Neural cell (in vitro differentiated cells): Measurements from ENCODE around the gene RET. TPM values are rescaled to one million over a fixed set of nuclear protein-coding genes. Genes with fewer than 3 reads are reported as not detected.

Experiments
- H2AFZ ChIP-seq: fragments of 200-600, 300-800 bp; sonication (generic), shearing (Covaris generic); 2 replicates; pipeline ENCODE4 v1.6.0; 2014; ENCODE audit warnings: low read depth, mild to moderate bottlenecking, antibody characterized with exemption, low read length, moderate library complexity
- H3F3A ChIP-seq: fragments of 200-600 bp; shearing (Covaris generic); 2 replicates; pipeline ENCODE4 v1.6.1; 2016; ENCODE audit warnings: mild to moderate bottlenecking, moderate library complexity, mixed read lengths, antibody characterized with exemption, low read length; ENCODE audit not compliant: insufficient read depth, poor library complexity, severe bottlenecking
- H3K27ac ChIP-seq: fragments of 200-600, 300-800 bp; sonication (generic), shearing (Covaris generic); 2 replicates; pipeline ENCODE4 v1.5.1; 2014; ENCODE audit warnings: mild to moderate bottlenecking, low read length, moderate library complexity
- H3K27me3 ChIP-seq: fragments of 300-800, 200-600 bp; sonication (generic), shearing (Covaris generic); 2 replicates; pipeline ENCODE4 v1.6.0; 2014; ENCODE audit warnings: mild to moderate bottlenecking, low read depth, low read length, moderate library complexity; ENCODE audit not compliant: insufficient read depth
- H3K36me3 ChIP-seq: fragments of 300-800, 200-600 bp; sonication (generic), shearing (Covaris generic); 2 replicates; pipeline ENCODE4 v1.5.1; 2014; ENCODE audit warnings: mild to moderate bottlenecking, antibody characterized with exemption, low read length, moderate library complexity; ENCODE audit not compliant: insufficient read depth
- H3K4me2 ChIP-seq: fragments of 300-800, 200-600 bp; sonication (generic), shearing (Covaris generic); 2 replicates; pipeline ENCODE4 v1.6.0; 2014; ENCODE audit warnings: mild to moderate bottlenecking, low read length
- H3K4me3 ChIP-seq: fragments of 300-800, 200-600 bp; sonication (generic), shearing (Covaris generic); 2 replicates; pipeline ENCODE4 v1.5.1; 2014; ENCODE audit warnings: mild to moderate bottlenecking, low read length, moderate library complexity
- H3K79me2 ChIP-seq: fragments of 200-600 bp; shearing (Covaris generic); replicated peaks from 2 replicates; pipeline ENCODE4 v1.6.0; 2014; ENCODE audit warnings: mild to moderate bottlenecking, low read length, moderate library complexity; ENCODE audit not compliant: insufficient read depth
- H3K9ac ChIP-seq: fragments of 300-800, 200-600 bp; sonication (generic), shearing (Covaris generic); 2 replicates; pipeline ENCODE4 v1.6.1; 2016; ENCODE audit warnings: mild to moderate bottlenecking, low read length, mixed read lengths
- H3K9me2 ChIP-seq: fragments of 200-600 bp; shearing (Covaris generic); 2 replicates; pipeline ENCODE4 v1.6.1; 2016; ENCODE audit warnings: mild to moderate bottlenecking, low read length, mixed read lengths; ENCODE audit not compliant: insufficient read depth
- H3K9me3 ChIP-seq: fragments of 200-600, 300-800 bp; sonication (generic), shearing (Covaris generic); 2 replicates; pipeline ENCODE4 v1.6.1; 2016; ENCODE audit warnings: mild to moderate bottlenecking, mixed run types, low read length, moderate library complexity, mixed read lengths
- H4K20me1 ChIP-seq: fragments of 200-600 bp; shearing (Covaris generic); 2 replicates; pipeline ENCODE4 v1.6.1; 2016; ENCODE audit warnings: mild to moderate bottlenecking, mixed run types; ENCODE audit not compliant: insufficient read depth
- EP300 ChIP-seq: fragments of 450-650 bp; conservative IDR thresholded peaks from 2 replicates; pipeline ENCODE4 v1.6.1; 2014; ENCODE audit warnings: antibody characterized with exemption, mild to moderate bottlenecking, moderate library complexity; ENCODE audit not compliant: poor library complexity, severe bottlenecking
- EZH2 ChIP-seq: fragments of 200-600, 300-800 bp; shearing (Covaris generic), sonication (generic); IDR thresholded peaks from 2 replicates; pipeline ENCODE4 v1.6.1; 2014; ENCODE audit warnings: antibody characterized with exemption, low read length, borderline replicate concordance, mild to moderate bottlenecking; ENCODE audit not compliant: insufficient read depth, poor library complexity, severe bottlenecking
- MXI1 ChIP-seq: fragments of 450-650 bp; conservative IDR thresholded peaks from 2 replicates; pipeline ENCODE4 v1.6.1; 2014; ENCODE audit warnings: antibody characterized with exemption, mild to moderate bottlenecking; ENCODE audit not compliant: poor library complexity, severe bottlenecking
- POLR2AphosphoS5 ChIP-seq: IDR thresholded peaks from 2 replicates; pipeline ENCODE4 v1.6.1; 2012
- RAD21 ChIP-seq: fragments of 450-650 bp; conservative IDR thresholded peaks from 2 replicates; pipeline ENCODE4 v1.6.1; 2014; ENCODE audit warnings: antibody characterized with exemption, mild to moderate bottlenecking, moderate library complexity
- REST ChIP-seq: IDR thresholded peaks from 2 replicates; pipeline ENCODE4 v1.6.1; 2012; ENCODE audit warnings: borderline replicate concordance
- SMC3 ChIP-seq: fragments of 450-650 bp; conservative IDR thresholded peaks from 2 replicates; pipeline ENCODE4 v1.6.1; 2014; ENCODE audit warnings: antibody characterized with exemption, mild to moderate bottlenecking, moderate library complexity; ENCODE audit not compliant: poor library complexity
- TAF1 ChIP-seq: IDR thresholded peaks from 2 replicates; pipeline ENCODE4 v1.6.1; 2012; ENCODE audit warnings: low read depth
- polyA plus RNA-seq: library from polyadenylated mRNA; depleted of rRNA; stranded (reverse); fragments of >200 nt; gene quantifications from 2 replicates; pipeline ENCODE4 v1.2.3, GENCODE V29; 2014
- TF ChIP-seq, protein P1 (sequence below): fragments of 450-650 bp; IDR thresholded peaks from 2 replicates; pipeline ENCODE4 v1.5.1; 2014; ENCODE audit warnings: antibody characterized with exemption, mild to moderate bottlenecking, moderate library complexity; ENCODE audit not compliant: poor library complexity, severe bottlenecking

Gene RET
- polyA plus RNA-seq, 1 donor from 2014 or later, result 1.7 TPM

- Histone ChIP-seq H3K27me3 (no peaks in the 10 kb centered on the region), H3K9me3 (no peaks in the 10 kb centered on the region), H3K79me2 (no peaks in the 10 kb centered on the region), H3K9ac (no peak overlapping the region), H3K9me2 (no peaks in the 10 kb centered on the region), H3K4me2 (no peak overlapping the region), H3K27ac (no peak overlapping the region), H3F3A (no peaks in the 10 kb centered on the region), H4K20me1 (no peaks in the 10 kb centered on the region), H3K4me3 (no peak overlapping the region), H3K36me3 (no peaks in the 10 kb centered on the region), H2AFZ (no peak overlapping the region)
- no peak for TF ChIP-seq REST
- TF ChIP-seq SMC3, result no peak
- no peak for TF ChIP-seq EP300
- TF ChIP-seq POLR2AphosphoS5, result no peak
- TF ChIP-seq, protein P1, sequence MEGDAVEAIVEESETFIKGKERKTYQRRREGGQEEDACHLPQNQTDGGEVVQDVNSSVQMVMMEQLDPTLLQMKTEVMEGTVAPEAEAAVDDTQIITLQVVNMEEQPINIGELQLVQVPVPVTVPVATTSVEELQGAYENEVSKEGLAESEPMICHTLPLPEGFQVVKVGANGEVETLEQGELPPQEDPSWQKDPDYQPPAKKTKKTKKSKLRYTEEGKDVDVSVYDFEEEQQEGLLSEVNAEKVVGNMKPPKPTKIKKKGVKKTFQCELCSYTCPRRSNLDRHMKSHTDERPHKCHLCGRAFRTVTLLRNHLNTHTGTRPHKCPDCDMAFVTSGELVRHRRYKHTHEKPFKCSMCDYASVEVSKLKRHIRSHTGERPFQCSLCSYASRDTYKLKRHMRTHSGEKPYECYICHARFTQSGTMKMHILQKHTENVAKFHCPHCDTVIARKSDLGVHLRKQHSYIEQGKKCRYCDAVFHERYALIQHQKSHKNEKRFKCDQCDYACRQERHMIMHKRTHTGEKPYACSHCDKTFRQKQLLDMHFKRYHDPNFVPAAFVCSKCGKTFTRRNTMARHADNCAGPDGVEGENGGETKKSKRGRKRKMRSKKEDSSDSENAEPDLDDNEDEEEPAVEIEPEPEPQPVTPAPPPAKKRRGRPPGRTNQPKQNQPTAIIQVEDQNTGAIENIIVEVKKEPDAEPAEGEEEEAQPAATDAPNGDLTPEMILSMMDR, result no peak
- no peak for TF ChIP-seq RAD21
- no peak for TF ChIP-seq TAF1
- no peak for TF ChIP-seq MXI1
- no peak for TF ChIP-seq EZH2
Measured at GRCh38 chr10:43114743-43115611, 38.1 kb downstream of the RET start.

DNA sequence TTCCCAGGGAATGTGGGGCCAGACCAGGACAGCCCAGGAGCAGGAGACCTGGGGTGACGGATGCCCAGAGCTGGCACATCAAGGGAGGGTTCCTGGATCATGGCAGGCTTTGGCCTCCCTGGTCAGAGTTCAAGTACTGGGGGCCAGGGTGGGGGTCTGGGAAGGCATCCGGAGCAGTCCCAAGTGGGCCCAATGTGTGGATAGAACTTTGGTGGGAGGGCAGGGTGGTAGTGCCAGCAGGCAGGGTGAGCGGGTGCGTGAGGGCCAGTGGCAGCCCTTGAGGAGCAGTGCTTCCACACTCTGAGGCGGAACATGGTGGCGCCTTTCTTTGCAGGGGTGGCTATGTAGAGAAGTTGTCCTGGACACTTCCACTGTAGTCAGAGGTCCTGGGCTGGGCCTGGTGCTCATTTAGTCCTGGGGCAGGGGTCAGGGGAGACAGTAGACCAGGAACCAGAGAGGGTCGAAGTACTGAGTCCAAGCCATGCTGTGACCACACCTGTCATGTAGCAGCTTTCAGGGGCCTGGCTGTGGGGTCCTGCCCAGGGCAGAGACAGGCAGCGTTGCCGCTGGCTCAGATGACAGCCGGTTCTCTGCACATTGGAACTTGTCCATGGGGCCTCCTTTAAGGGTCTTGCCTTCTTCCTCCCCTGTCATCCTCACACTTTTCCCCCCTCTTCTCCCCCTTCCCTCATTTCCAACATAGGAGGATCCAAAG is 39.2 kb downstream of the RET start:
- TF ChIP-seq, protein P1, result no peak
- TF ChIP-seq REST (no peak), TAF1 (no peak), EZH2 (no peak), RAD21 (no peak), MXI1 (no peak)
- no peak overlapping the region for H3K4me2 ChIP-seq
- no peaks in the 10 kb centered on the region for H4K20me1 ChIP-seq
- H3K27ac ChIP-seq, result no peak overlapping the region
- no peaks in the 10 kb centered on the region for H3K9me3 ChIP-seq
- H3K4me3 ChIP-seq, result no peak overlapping the region
- no peak overlapping the region for H3K9ac ChIP-seq
- H3K9me2 ChIP-seq, result no peaks in the 10 kb centered on the region
- H3F3A ChIP-seq, result no peaks in the 10 kb centered on the region
- no peaks in the 10 kb centered on the region for H3K27me3 ChIP-seq
- no peaks in the 10 kb centered on the region for H3K36me3 ChIP-seq
- no peak overlapping the region for H2AFZ ChIP-seq
- H3K79me2 ChIP-seq, result no peaks in the 10 kb centered on the region
